Mesodermal cell (in vitro differentiated cells): ENCODE measurements around the gene ACTL10.

Experiments used
- H3K27ac ChIP-seq: 2 replicates; pipeline ENCODE4 v1.7.0; 2013; ENCODE audit warnings: mild to moderate bottlenecking, low read depth, low read length, moderate library complexity; ENCODE audit not compliant: severe bottlenecking
- H3K36me3 ChIP-seq: 2 replicates; pipeline ENCODE4 v1.7.1; 2013; ENCODE audit warnings: mild to moderate bottlenecking, low read length, moderate library complexity; ENCODE audit not compliant: control insufficient read depth, insufficient read depth
- H3K4me1 ChIP-seq: one replicate; pipeline ENCODE4 v1.7.1; 2013; ENCODE audit warnings: mild to moderate bottlenecking, low read length; ENCODE audit not compliant: insufficient read depth, control insufficient read depth, poor library complexity, severe bottlenecking
- H3K4me3 ChIP-seq: 2 replicates; pipeline ENCODE4 v1.7.0; 2013; ENCODE audit warnings: low read length, control low read depth, mild to moderate bottlenecking; ENCODE audit not compliant: insufficient read depth, poor library complexity, severe bottlenecking; ENCODE audit errors: extremely low read depth
- H3K9me3 ChIP-seq: 2 replicates; pipeline ENCODE4 v1.7.1; 2013; ENCODE audit warnings: mild to moderate bottlenecking, low read length, moderate library complexity; ENCODE audit not compliant: control insufficient read depth
- WGBS, 2 experiments: methylation state at CpG; one replicate each; pipeline ENCODE4 v1.1.5; 2013; ENCODE audit warnings: missing lambda C conversion rate in 2 of 2; ENCODE audit not compliant: insufficient coverage in 2 of 2; 5-methylcytosine and 5-hydroxymethylcytosine counted together

ACTL10 gene

DNA sequence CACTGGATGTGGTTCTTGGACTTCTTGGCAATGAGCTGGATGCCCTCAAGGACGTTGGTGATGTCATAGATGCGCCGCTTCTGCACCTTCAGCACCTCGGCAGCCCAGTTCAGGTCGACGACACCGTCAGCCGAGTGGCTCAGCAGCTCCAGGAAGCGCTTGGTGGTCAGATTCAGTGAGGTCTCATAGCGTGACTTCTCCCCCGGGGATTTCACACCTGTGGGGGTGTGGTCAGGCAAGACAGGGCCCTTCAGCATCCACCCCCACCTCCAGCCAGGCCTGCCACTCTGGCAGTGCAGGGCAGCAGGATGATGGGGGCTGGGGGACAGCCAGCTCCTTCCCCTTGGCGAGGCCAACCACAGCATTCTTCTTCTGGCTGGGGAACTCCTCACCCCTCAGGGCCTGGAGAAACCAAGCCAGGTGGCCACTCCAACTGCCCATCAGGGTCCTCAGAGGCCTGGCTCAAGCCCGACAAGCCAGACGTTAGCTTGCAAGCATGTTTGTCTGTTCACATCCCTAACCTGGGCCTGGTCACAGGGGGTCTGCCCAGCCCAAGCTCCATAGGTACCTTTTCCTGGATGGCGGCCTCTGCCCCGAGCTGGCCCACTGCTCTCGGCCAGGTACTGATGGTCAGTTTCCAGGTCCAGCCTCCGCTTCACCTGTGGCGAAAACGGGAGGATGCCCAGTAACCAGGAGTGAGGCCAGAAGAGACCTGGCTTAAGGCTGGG is 13.2 kb downstream of the ACTL10 start:
- Histone ChIP-seq H3K27ac (no peak overlapping the region), H3K4me1 (peaks cover 12% of the 10 kb centered on the region), H3K4me3 (no peak overlapping the region), H3K9me3 (no peaks in the 10 kb centered on the region), H3K36me3 (peaks cover 45% of the 10 kb centered on the region)
- 91% methylated on average over 17 to 20 of the region's 20 CpGs for WGBS, 2 experiments

- Histone ChIP-seq H3K4me3 (no peak overlapping the region), H3K4me1 (peaks cover 10% of the 10 kb centered on the region), H3K27ac (no peak overlapping the region), H3K9me3 (no peaks in the 10 kb centered on the region), H3K36me3 (peaks cover 43% of the 10 kb centered on the region)
- WGBS, 2 experiments, result 100% methylated on average over 1 of the region's 2 CpGs; no CpG with 5 or more reads in 1 of the 2 experiments
Observed at GRCh38 chr20:33680686-33681085, 13.9 kb downstream of the ACTL10 start.

- H3K4me1 ChIP-seq, result peaks cover 8% of the 10 kb centered on the region
- H3K27ac ChIP-seq, result no peak overlapping the region
- 96 to 99% methylated on average over 4 to 5 of the region's 5 CpGs for WGBS, 2 experiments
- peaks cover 38% of the 10 kb centered on the region for H3K36me3 ChIP-seq
- H3K4me3 ChIP-seq, result no peak overlapping the region
- no peaks in the 10 kb centered on the region for H3K9me3 ChIP-seq
Observed at GRCh38 chr20:33681288-33681687, 14.5 kb downstream of the ACTL10 start.

DNA sequence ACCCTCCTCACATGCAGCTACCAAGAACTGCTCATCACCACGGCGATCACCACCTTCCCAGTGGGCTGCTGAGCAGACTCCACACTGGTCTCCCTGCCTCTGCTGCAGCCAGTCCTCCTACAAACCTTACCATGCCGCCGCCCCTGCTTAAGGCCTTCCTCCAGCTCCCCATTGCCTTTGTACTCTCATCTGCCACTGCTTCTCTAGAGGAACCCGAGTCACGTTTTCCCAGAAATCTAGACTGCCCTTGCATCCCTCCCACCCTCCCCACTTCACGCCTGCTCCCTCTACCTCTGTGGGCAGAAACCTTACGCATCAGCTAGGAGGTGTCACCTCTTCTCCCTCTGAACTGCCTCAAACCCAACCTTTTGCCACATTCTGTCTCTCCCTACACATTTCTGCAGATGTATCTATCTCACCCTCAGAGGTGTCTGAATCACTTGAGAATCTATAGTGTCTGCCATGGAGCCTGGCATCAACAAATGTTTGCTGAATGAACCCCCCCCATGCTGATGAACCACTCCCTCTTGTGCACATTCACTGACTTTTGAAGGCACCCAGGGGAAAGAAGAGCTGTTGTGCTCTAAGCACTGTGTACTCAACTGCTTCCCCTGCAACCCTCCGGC is 15.1 kb downstream of the ACTL10 start:
- H3K36me3 ChIP-seq, result peaks cover 32% of the 10 kb centered on the region

GRCh38 chr20:33684533-33685327 is 18.0 kb downstream of the ACTL10 start:
- no peak overlapping the region for H3K27ac ChIP-seq
- peaks cover 31% of the 10 kb centered on the region for H3K4me1 ChIP-seq
- H3K9me3 ChIP-seq, result no peaks in the 10 kb centered on the region
- WGBS, 2 experiments, result 39 to 48% methylated on average over 7 to 8 of the region's 10 CpGs
- peak overlapping the region; percentile 53 for H3K4me3 ChIP-seq
- peaks cover 4% of the 10 kb centered on the region for H3K36me3 ChIP-seq

More for the DNA sequence above, 15.1 kb downstream of the ACTL10 start:
- H3K4me1 ChIP-seq, result peaks cover 11% of the 10 kb centered on the region
- 87 to 93% methylated on average over 9 of the region's 9 CpGs for WGBS, 2 experiments
- no peaks in the 10 kb centered on the region for H3K9me3 ChIP-seq
- H3K4me3 ChIP-seq, result no peak overlapping the region
- H3K27ac ChIP-seq, result no peak overlapping the region

GRCh38 chr20:33685328-33686099 is 18.8 kb downstream of the ACTL10 start:
- peak overlapping the region; percentile 53 for H3K4me3 ChIP-seq
- WGBS, 2 experiments, result 1% methylated on average over 17 to 43 of the region's 53 CpGs
- H3K27ac ChIP-seq, result no peak overlapping the region
- H3K36me3 ChIP-seq, result peaks cover 2% of the 10 kb centered on the region
- peaks cover 35% of the 10 kb centered on the region for H3K4me1 ChIP-seq
- no peaks in the 10 kb centered on the region for H3K9me3 ChIP-seq

DNA sequence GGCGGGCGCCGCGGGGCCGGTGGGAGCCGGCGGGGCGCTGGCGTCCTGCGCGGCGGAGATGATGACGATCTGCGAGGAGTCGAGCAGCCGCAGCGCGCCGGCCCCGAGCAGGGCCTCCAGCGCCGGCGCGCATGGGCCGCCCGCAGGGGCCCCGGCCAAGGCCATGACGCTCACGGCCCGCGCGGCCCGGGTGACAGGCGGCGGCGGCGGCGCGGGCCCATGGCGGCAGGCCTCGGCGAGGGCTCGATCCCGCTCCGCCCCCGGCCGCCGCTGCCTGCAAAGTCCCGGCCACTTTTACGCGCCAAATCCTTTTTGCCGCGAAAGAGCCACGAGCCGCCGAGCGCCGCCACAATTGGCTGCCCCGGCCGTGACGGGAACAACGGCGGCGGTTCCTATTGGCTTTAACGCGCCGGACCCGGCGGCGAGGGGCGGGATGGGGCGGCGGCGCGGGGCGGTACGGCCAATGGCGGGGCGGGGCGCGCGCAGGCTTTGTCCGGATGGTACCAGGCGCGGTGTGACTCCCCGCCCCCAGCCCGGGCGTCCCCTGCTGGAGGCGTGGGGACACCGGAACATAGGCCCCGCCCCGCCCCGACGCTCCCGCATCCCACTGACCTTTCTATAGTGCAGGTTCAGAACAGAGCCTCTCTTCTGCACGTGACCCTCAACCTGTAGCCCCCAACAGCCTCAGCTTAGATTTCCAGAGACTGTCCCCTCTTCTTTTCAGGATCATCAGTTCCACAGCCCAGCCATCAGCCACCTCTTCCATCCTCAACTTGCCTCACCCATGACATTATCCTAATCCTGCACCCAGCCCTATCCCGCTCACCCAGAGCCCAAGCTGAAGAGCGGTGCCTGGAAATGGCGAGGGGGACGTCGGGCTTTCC is 19.6 kb downstream of the ACTL10 start, which contains the start of gene E2F1:
Gene E2F1, minus strand, starts transcription at position 286 of the 884 bp plus-strand sequence. Its CDS starts 121 bp downstream, at position 165.
- Histone ChIP-seq H3K27ac (peak within 1 kb of the TSS; percentile 41), H3K9me3 (no peaks in the 10 kb centered on the region), H3K4me3 (peak within 1 kb of the TSS; percentile 53), H3K4me1 (peaks cover 35% of the 10 kb centered on the region), H3K36me3 (no peaks in the 10 kb centered on the region)
- 4% methylated on average over 82 to 84 of the region's 101 CpGs for WGBS, 2 experiments

DNA sequence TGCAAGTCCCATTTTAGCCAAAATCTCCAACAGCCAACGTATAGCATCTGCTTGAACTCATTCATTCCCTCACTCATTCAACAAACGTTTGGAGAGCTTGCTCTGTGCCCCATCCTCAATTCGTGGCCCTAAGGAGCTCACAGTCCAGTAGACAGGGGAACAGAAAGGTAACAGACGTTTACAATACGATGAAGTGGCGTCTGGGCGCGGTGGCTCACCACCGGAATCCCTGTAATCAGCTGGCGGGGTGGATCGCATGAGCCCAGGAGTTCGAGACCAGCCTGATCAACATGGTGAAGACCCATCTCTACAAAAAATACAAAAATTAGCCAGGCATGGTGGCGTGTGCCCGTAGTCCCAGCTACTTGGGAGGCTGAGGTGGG is 20.2 kb downstream of the ACTL10 start:
- H3K4me1 ChIP-seq, result peaks cover 35% of the 10 kb centered on the region
- peak overlapping the region; percentile 41 for H3K27ac ChIP-seq
- no peak overlapping the region for H3K4me3 ChIP-seq
- H3K36me3 ChIP-seq, result no peaks in the 10 kb centered on the region
- WGBS, 2 experiments, result 88 to 95% methylated on average over 7 to 14 of the region's 14 CpGs
- H3K9me3 ChIP-seq, result no peaks in the 10 kb centered on the region

DNA sequence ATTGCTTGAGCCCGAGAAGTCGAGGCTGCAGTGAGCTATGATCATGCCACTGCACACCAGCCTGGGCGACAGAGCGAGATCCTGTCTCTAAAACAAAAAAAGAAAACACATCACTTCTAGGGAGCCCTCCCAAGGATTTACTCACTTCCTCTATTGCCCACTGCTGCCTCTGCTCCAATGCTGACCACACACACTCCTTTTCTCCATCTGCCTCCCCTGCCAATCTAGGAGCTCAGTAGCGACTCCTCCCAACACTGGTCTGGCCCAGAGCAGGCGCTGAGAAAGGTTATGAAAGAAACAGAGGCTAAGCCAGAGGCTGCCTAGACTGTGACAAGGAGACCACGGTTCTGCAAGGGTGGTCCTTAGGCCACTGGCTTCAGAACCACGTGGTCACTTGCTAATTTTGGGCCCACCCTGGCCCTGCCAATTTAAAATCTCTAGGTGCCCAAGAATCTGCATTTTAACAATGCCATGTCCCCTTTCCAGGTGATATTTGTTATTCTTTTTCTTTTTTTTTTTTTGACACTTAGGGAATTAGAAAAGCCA is 20.7 kb downstream of the ACTL10 start:
- Histone ChIP-seq H3K36me3 (no peaks in the 10 kb centered on the region), H3K27ac (peak overlapping the region; percentile 41), H3K4me1 (peaks cover 35% of the 10 kb centered on the region), H3K9me3 (no peaks in the 10 kb centered on the region), H3K4me3 (no peak overlapping the region)
- WGBS, 2 experiments, result 87 to 92% methylated on average over 8 of the region's 8 CpGs
